HEK293T (cell line): ENCODE results near the gene SCNN1B.

ENCODE experiments used
- ARNT ChIP-seq: fragments of 450-650 bp; IDR thresholded peaks from 2 replicates; pipeline ENCODE4 v1.6.1; 2017; ENCODE audit warnings: mild to moderate bottlenecking
- BHLHE40 ChIP-seq: fragments of 450-650 bp; IDR thresholded peaks from 2 replicates; pipeline ENCODE4 v1.6.1; 2016; ENCODE audit warnings: mild to moderate bottlenecking, moderate library complexity, borderline replicate concordance
- ELF4 ChIP-seq: fragments of 450-650 bp; IDR thresholded peaks from 2 replicates; pipeline ENCODE4 v1.6.1; 2017; ENCODE audit warnings: antibody characterized with exemption
- FOXA1 ChIP-seq: fragments of 450-650 bp; IDR thresholded peaks from 2 replicates; pipeline ENCODE4 v1.6.1; 2016; ENCODE audit warnings: mild to moderate bottlenecking
- FOXM1 ChIP-seq: fragments of 450-650 bp; IDR thresholded peaks from 2 replicates; pipeline ENCODE4 v1.6.1; 2017; ENCODE audit warnings: mild to moderate bottlenecking, borderline replicate concordance
- HDGF ChIP-seq: fragments of 450-650 bp; IDR thresholded peaks from 2 replicates; pipeline ENCODE4 v1.6.1; 2017; ENCODE audit warnings: antibody characterized with exemption, borderline replicate concordance
- L3MBTL2 ChIP-seq: fragments of 450-650 bp; conservative IDR thresholded peaks from 2 replicates; pipeline ENCODE4 v1.6.1; 2016; ENCODE audit warnings: mild to moderate bottlenecking
- NFRKB ChIP-seq: fragments of 450-650 bp; IDR thresholded peaks from 2 replicates; pipeline ENCODE4 v1.6.1; 2016; ENCODE audit warnings: mild to moderate bottlenecking, moderate library complexity
- SP1 ChIP-seq: fragments of 450-650 bp; IDR thresholded peaks from 2 replicates; pipeline ENCODE4 v1.6.1; 2017
- TARDBP ChIP-seq: fragments of 450-650 bp; IDR thresholded peaks from 2 replicates; pipeline ENCODE4 v1.6.1; 2016
- TF ChIP-seq, protein P1 (sequence below): fragments of 450-650 bp; IDR thresholded peaks from 2 replicates; pipeline ENCODE4 v1.6.1; 2016

DNA sequence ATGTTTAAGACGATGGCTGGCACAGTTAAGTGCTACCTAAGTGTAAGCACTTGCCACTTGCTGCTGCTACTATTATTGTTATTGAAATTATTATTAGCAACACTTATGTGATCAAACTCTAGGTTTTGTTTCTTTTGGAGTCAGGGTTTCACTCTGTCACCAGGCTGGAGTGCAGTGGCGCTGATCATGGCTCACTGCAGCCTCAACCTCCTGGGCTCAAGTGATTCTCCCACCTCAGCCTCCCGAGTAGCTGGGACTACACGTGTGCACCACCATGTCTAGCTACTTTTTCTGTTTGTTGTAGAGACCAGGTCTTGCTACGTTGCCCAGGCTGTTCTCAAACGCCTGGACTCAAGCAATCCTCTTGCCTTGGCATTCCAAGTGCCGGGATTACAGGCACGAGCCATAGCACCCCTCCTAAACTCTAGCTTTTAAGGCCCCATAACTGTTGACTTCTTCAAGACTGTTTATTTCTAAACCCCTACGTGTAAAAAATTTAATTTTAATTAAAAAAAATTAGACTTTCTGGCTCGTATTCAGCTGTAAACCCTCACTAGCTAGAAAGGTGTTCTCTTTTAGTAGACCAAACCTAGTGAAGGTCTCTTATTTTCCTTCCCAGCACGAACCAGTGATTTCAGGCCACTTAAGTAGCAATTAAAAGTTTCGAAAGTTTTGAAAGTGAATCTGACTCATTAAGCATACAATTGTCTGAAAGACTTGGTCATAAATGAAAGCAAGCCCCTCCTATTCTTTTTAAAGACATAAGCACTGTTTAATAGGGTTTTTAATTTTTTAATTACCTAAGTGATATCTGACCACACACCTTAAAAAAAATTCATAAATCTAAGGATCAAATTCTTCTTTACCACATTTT is 11.7 kb upstream of the SCNN1B start:
- TF ChIP-seq FOXA1 (no peak), TARDBP (no peak), NFRKB (no peak), HDGF (no peak), SP1 (no peak), BHLHE40 (no peak), L3MBTL2 (no peak), FOXM1 (no peak), ARNT (no peak), ELF4 (no peak)
- TF ChIP-seq, protein P1, sequence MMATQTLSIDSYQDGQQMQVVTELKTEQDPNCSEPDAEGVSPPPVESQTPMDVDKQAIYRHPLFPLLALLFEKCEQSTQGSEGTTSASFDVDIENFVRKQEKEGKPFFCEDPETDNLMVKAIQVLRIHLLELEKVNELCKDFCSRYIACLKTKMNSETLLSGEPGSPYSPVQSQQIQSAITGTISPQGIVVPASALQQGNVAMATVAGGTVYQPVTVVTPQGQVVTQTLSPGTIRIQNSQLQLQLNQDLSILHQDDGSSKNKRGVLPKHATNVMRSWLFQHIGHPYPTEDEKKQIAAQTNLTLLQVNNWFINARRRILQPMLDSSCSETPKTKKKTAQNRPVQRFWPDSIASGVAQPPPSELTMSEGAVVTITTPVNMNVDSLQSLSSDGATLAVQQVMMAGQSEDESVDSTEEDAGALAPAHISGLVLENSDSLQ, result no peak
